Upper lobe of left lung (tissue), 4 donors: ENCODE data around the gene B3GLCT.

Experiments used
- POLR2AphosphoS5 ChIP-seq, 2 donors: sonication (generic); formaldehyde crosslinking; IDR thresholded peaks; one replicate each; pipeline ENCODE4 v1.5.1; 2017; ENCODE audit warnings: antibody characterized with exemption in 2 of 2
- TF ChIP-seq, protein P1 (sequence below), 6 experiments: fragments of 450-650 bp in 4 of 6; fragments of 200-600 bp in 2 of 6; sonication (generic) in 2 of 6; IDR thresholded peaks; one replicate each; pipeline ENCODE4 v1.5.1; 2016 to 2019; ENCODE audit warnings: antibody characterized with exemption in 6 of 6

DNA sequence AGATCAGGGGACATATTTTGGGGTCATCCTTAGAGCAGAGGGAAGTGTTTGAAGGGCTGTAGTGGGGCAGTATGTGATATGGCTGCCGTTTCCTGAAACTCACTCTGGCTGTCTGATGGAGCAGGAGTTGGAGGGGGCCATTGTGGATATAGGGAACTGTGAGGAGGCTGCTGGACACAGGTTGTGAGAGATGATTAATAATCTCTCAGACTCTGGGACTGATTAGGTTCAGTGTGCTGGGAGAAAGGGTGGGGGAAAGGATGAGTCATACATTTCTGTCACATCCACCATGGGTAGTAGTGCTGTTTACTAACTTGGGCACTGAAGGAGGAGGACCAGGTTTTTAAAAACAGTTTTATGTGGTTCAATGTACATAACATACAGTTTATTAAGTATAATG is 4.8 kb downstream of the B3GLCT start:
- TF ChIP-seq, protein P1, sequence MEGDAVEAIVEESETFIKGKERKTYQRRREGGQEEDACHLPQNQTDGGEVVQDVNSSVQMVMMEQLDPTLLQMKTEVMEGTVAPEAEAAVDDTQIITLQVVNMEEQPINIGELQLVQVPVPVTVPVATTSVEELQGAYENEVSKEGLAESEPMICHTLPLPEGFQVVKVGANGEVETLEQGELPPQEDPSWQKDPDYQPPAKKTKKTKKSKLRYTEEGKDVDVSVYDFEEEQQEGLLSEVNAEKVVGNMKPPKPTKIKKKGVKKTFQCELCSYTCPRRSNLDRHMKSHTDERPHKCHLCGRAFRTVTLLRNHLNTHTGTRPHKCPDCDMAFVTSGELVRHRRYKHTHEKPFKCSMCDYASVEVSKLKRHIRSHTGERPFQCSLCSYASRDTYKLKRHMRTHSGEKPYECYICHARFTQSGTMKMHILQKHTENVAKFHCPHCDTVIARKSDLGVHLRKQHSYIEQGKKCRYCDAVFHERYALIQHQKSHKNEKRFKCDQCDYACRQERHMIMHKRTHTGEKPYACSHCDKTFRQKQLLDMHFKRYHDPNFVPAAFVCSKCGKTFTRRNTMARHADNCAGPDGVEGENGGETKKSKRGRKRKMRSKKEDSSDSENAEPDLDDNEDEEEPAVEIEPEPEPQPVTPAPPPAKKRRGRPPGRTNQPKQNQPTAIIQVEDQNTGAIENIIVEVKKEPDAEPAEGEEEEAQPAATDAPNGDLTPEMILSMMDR (IDR thresholded peaks at IDR 0.05) = no peak
- no peak for TF ChIP-seq POLR2AphosphoS5 (IDR thresholded peaks at IDR 0.05)
